H7 (cell line): ENCODE measurements around the gene TMEM187. TPM values are rescaled to one million over a fixed set of nuclear protein-coding genes. Genes with fewer than 3 reads are reported as not detected.
A peak's percentile ranks its signal among the peaks of the same experiment; 100 is the strongest.

Experiments
- DNase-seq: peaks from one replicate; pipeline ENCODE4 v3.0.0; 2012
- H3K27me3 ChIP-seq: 2 replicates; pipeline ENCODE4 v1.6.0; 2011; ENCODE audit warnings: mild to moderate bottlenecking, low read length; ENCODE audit not compliant: control insufficient read depth, insufficient read depth
- H3K36me3 ChIP-seq: replicated peaks from 2 replicates; pipeline ENCODE4 v1.5.1; 2011; ENCODE audit warnings: low read length; ENCODE audit not compliant: control insufficient read depth, insufficient read depth
- H3K4me3 ChIP-seq: 2 replicates; pipeline ENCODE4 v1.5.1; 2011; ENCODE audit warnings: low read depth, mild to moderate bottlenecking, control low read depth, low read length, moderate library complexity; ENCODE audit not compliant: insufficient read depth
- total RNA-seq: library from RNA; depleted of rRNA; stranded (reverse); fragments of >200 nt; shearing (Covaris generic); gene quantifications from 2 replicates; pipeline ENCODE4 v1.2.3, GENCODE V29; 2014; rRNA removed

Gene TMEM187, protein sequence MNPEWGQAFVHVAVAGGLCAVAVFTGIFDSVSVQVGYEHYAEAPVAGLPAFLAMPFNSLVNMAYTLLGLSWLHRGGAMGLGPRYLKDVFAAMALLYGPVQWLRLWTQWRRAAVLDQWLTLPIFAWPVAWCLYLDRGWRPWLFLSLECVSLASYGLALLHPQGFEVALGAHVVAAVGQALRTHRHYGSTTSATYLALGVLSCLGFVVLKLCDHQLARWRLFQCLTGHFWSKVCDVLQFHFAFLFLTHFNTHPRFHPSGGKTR
- 8.8 and 9.5 TPM in 2 replicates for total RNA-seq

DNA sequence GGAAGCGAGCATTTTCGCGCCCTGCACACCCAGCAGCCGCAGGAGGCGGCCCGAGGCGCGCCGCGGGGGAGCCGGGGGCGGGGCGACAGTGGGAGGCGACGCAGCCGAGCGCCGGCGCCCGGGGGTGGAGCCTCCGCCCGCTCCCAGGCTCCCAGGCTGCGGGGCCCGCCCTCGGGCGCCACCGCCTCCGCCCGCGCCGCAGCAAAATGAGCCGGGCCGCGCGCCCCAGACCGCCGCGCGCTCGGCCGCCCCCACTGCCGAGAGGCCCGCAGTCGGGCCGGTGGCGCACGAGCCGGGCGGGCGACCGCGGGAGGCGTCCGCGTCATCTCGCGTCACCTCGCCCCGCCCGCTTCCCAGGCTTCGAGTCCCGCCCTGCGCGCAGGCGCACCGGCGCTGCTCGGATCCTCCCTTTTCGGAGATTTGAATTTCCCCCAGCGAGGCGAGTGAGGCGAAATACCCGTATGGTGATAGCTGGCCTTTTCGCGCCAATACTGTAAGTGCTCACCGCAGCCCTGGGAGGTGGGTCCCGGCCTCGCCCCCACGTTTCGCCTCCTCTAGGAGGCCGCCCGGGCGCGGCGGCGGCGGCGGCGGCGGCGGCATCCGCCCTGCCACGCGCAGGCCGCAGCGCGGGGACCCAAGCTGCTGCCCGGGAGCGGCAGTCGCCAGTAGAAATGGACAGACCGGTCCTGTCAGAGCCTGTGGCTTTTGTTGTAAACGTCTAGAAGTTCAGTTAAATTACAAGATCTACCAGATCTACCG lies at the start of gene TMEM187:
TSS of gene TMEM187 (plus strand) at position 387 of the 759 bp plus-strand sequence. CDS start 9,309 bp downstream, outside the sequence.
- Histone ChIP-seq H3K27me3 (no peaks in the 10 kb centered on the region), H3K4me3 (peak within 1 kb of the TSS; percentile 96), H3K36me3 (no peaks in the 10 kb centered on the region)
- peak; percentile 98 for DNase-seq

DNA sequence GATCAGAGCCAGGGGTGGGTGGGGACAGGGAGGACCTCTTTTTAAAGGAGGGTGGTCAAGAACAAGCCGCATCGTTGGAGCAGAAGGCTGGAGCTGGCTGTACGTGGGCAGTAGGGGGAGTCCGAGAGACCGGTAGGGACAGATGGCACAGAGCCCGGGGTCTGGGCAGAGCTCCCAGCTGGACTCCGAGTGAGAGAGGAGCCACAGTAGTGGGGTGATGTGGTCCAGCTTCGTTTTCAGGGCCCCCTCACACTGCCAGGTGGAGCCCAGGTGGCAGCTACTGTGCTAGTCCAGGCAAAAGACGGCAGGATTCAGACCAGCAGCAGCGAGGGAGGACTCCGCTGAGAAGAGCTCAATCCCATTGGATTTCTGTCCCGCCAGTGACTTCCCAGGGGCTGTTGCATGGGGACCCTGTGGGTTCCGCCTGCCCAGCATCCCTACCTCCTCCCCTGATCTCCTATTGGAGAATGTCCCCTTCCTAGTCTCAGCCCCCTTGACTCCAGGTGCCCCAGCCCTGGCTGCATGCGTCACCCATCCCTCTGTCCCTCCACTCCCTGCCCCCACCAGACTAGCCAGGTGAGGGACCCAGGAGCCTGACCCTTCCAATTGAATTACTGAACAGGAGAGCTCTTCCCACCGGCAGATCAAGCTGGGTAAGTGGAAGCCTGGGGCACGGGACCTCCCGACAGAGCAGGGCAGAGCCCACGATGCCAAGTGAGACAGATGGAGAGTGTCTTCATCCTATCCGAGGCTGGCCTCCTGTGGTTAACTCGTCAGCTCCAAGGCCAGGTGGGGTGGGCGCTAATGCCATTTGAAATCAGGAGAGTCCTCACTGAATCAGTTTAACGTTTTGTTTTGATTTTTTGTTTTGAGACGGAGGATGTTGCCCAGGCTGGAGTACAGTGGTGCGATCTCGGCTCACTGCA lies 49.4 kb upstream of the TMEM187 start:
- DNase-seq = peak; percentile 78
- H3K27me3 ChIP-seq = no peaks in the 10 kb centered on the region
- H3K4me3 ChIP-seq = no peak overlapping the region
- H3K36me3 ChIP-seq = 0 out of 2 replicates have a peak, but pooled peaks cover 1% of the 10 kb centered on the region

DNA sequence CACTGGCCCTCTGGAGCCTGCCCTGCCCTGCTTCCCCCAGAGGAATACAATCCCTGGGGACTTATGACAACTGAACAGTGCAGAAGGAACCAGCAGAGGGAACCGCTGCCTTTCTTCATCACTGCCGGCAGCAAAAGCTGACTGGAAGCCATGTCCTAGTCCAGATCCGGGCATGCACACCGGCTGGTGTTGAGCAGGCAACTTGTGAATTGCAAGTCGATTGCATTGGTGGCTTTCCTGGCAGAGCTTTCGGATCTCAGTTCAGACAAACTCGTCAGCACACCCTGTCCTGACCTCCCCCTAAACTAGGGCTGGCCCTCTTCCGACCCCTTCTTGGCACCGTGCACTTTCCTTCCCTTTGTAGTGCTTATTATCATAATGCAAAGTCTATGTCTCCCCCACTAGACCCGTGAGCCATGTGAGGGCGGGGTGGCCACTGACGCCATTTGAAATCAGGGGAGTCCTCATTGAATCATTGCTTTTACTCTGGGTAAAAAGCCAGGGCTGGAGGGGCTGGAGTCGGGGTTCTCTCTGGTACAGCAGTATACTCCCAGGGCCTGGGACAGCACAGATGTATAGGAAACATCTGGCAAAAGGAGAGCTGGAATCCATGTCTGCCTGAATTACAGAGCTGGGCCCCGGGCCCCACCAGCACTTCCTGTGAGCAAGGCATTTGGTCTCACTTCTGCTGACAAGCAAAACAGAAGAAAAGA lies 48.2 kb upstream of the TMEM187 start:
- H3K36me3 ChIP-seq = no peaks in the 10 kb centered on the region; the same call in 1 of the 2 replicates
- no peak for DNase-seq
- no peak overlapping the region for H3K4me3 ChIP-seq
- H3K27me3 ChIP-seq = no peaks in the 10 kb centered on the region

DNA sequence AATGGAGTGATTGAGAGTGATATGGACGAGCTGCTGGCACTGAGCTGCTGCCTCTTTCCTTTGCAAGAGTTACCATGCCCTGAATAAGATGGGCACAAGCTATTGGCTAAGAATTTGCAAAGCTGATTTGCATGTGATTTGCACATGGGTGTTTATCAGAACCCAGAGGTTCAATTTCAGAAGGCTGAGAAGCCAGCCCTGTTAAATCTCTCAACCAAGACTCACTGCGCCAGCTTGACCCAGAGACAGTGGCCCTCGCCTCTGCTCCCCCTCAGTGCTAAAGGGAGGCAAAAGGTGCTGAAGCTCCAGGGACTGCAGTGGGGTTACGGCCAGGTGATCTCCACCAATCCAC lies 47.2 kb upstream of the TMEM187 start:
- Histone ChIP-seq H3K4me3 (peak overlapping the region; percentile 66), H3K27me3 (no peaks in the 10 kb centered on the region), H3K36me3 (no peaks in the 10 kb centered on the region; the same call in 1 of the 2 replicates)
- no peak for DNase-seq

DNA sequence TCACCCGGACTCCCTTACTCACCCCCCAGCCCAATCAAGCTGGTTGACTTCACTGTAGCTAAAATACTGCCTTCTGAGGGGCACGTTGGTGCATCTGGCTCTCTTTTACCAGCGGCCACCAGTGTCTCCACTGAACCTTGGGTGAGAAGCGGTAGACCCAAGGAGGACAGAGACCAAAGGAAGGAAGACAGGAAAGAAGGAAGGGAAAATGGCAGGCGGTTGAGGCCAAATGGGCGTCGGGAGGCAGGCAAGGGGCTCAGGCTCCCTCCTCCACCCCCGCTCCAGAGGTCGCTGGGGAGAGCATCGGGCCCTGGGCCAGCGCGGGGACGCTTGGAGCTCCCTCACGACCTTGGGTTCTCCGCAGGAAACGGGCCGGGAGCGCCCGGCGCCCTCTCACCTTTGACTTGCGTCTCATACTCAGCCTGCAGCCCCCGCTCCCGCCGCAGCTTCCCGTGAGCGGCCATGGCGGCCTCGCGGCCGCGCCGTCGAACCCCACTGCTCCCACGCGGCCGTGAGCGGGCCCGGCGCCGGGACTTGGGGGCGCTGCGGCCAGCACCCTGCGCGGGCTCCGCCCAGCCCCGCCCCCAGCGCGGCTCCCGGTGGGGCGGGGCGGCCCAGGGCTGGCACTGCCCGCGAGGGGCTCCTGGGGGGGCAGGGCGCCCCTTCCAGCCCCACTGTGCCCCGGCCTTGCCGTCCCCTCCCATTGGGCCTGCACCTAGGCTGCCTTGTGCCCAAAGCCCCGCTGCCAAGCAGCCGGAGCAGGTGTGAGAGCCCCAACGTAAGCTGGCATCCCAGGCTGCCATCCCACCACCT lies 46.6 kb upstream of the TMEM187 start, which contains the start of gene ARHGAP4:
TSS of gene ARHGAP4 (minus strand) at position 526 of the 813 bp plus-strand sequence. CDS start at position 464, 62 bp downstream.
- no peaks in the 10 kb centered on the region for H3K27me3 ChIP-seq
- H3K36me3 ChIP-seq = no peaks in the 10 kb centered on the region; the same call in 1 of the 2 replicates
- peak within 1 kb of the TSS; percentile 66 for H3K4me3 ChIP-seq
- DNase-seq = peak; percentile 82

DNA sequence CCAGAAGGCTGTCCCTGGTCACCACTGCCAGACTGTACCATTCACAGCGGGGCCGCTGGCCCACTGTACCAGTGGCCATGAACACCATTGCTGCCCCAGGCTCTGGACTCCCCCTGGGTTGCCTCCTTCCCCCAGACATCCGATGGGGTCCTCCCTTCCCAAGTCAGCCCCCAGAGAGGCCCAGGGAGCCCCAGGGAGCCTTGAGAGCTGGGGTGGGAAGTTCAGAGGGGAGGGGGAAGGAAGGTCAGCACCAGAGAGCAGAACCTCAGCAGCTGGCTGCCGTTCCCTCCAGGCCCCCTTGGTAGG lies 46.0 kb upstream of the TMEM187 start:
- DNase-seq = peak; percentile 81
- peak overlapping the region; percentile 66 for H3K4me3 ChIP-seq
- no peaks in the 10 kb centered on the region for H3K27me3 ChIP-seq
- H3K36me3 ChIP-seq = peaks cover 2% of the 10 kb centered on the region

DNA sequence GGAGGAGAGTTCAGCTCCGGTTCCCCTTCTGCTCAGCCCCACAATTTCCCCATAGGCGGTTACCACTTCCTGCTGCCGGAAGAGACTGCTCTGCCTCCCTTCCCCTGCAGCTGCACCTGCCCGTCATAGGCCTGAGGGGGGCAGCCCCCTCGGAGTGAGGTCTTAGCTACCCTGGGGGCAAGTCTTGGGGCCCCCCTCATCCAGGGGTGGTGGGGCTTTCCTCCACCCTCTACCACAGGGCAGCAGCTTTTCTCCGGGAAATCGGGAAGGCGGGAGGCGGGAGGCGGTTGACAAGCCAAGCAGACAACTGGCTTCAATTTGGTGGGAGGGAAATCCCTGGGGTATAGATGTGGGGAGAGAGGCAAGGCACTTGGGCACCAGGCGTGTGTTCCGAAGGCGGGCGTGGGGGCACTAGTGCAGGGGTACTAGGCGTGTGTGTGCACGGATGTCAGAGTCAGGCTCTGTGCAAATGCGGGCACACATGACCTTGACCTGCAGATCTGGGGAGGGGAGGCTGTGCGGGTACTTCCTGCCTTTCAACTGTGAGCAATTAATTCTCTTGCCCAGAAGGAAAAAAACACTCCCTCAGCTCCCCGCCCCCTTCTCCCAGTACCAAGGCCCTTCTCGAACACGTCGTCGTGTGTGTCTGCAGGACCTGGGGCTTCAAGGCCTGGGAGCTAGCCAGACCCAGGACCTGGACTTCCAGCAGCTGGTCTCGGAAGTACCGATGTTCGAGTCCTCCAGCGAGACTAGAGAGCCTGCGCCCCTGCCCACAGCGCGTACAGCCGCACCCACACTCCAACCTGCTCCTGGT lies 45.5 kb upstream of the TMEM187 start:
- no peaks in the 10 kb centered on the region for H3K27me3 ChIP-seq
- peaks cover 2% of the 10 kb centered on the region for H3K36me3 ChIP-seq
- DNase-seq = no peak
- peak overlapping the region; percentile 66 for H3K4me3 ChIP-seq

DNA sequence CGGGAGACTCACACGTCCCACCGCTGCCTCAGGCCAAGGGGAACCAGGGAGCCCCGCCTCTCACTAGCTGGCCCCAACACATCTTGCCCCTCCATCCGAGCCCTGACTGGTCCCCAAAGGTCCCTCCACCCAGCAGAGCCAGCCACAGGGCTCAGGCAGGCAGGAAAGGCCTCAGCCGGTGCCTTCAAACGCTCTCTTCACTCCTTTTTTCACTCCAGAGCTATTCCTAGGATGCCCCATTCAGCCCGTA lies 45.0 kb upstream of the TMEM187 start:
- Histone ChIP-seq H3K27me3 (no peaks in the 10 kb centered on the region), H3K4me3 (peak overlapping the region; percentile 66), H3K36me3 (peaks cover 2% of the 10 kb centered on the region)
- no peak for DNase-seq

DNA sequence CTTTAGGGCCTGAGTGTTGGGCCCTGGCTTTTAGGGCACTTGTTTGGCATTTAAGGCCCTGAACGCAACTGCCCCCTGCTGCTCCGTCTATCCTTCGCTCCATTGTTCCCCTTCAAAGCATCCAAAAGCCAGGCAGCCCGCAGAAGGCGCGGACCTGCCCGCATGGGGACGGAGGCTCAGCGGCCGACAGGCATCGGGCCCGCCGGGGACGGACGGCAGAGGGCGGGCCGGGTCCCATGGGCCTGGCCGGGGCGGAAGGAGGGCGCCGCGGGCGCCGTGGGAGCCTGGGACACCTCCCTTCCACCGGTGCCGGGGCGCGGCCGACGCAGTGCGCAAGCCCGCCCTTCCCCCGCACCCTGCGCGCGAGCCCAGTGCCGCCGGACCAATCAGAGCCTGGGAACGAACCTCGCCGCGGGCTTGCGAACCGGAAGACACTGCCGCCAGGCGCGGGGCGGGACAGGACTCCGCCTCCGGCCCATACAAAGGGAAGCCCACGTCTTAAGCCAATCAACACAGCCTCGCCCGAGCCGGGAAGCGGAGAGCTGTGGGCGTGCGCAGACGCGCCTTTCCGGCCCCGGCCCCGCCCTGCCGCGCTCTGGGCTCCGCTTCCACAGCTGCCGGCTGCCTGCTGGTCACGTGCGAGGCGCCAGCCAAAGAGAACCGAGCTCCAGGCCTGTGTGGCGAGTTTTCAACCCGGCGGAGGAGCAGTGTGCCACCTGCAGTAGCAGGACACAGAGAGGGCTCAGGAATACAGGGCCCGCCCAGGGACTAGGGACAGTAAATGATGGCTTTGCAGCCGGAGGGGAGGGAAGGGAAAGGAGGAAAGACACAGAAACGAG lies 44.4 kb upstream of the TMEM187 start:
- H3K36me3 ChIP-seq = peaks cover 2% of the 10 kb centered on the region
- peak; percentile 97 for DNase-seq
- H3K27me3 ChIP-seq = no peaks in the 10 kb centered on the region
- H3K4me3 ChIP-seq = peak overlapping the region; percentile 66

DNA sequence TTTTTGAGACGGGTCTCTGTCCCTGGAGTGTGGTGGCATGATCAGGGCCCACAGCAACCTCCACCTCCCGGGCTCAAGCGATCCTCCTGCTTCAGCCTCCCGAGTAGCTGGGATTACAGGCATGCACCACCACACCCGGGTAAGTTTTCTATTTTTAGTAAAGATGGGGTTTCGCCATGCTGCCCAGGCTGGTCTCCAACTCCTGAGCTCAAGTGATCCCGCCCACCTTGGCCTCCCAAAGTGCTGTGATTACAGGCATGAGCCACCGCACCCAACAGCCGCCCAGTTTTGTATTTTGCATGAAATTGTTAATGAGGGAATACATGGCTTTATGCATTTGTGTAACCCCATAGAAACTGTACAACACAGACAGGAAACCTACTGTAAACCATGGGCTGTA lies 43.7 kb upstream of the TMEM187 start:
- H3K4me3 ChIP-seq = no peak overlapping the region; the same call in 1 of the 2 replicates
- no peak for DNase-seq
- no peaks in the 10 kb centered on the region for H3K27me3 ChIP-seq
- H3K36me3 ChIP-seq = peaks cover 2% of the 10 kb centered on the region

DNA sequence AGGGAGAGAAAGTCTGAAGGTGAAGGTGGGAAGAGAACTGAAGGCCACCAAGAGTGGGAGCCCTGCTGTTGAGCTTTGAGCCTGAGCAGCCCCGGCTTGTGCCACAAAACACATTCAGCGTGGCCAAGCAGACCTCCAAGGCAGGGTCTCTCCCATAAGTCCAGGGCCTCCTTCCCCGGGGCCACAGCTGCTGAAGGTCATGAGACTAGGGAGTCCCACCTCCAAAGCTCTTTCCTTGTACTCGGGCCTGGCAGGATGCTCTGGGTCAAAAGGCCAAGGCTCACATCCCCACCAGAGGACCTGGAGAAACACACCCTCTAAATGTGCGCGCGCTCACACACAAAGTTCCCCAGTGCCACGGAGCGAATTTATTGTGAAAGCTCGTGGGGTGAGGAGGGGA lies 43.0 kb upstream of the TMEM187 start:
- Histone ChIP-seq H3K36me3 (peaks cover 2% of the 10 kb centered on the region), H3K27me3 (no peaks in the 10 kb centered on the region), H3K4me3 (no peak overlapping the region)
- no peak for DNase-seq
